Karpas-422 (cell line): Measurements from ENCODE around the gene PEX19. TPM values are rescaled to one million over a fixed set of nuclear protein-coding genes. Genes with fewer than 3 reads are reported as not detected.

Experiments used
- DNase-seq: peaks from one replicate; pipeline ENCODE4 v3.0.0-alpha.2; 2015
- H2AFZ ChIP-seq: fragments of 200-600 bp; sonication (generic); 2 replicates; pipeline ENCODE4 v1.6.1; 2014; ENCODE audit warnings: antibody characterized with exemption, low read length, mixed read lengths
- H3K27ac ChIP-seq: fragments of 200-600 bp; sonication (generic); 2 replicates; pipeline ENCODE4 v1.5.1; 2014; ENCODE audit warnings: mild to moderate bottlenecking, low read length, moderate library complexity
- H3K27me3 ChIP-seq: fragments of 200-600 bp; sonication (generic); 2 replicates; pipeline ENCODE4 v1.6.1; 2014; ENCODE audit warnings: low read length, mixed read lengths
- H3K36me3 ChIP-seq: fragments of 200-600 bp; sonication (generic); 2 replicates; pipeline ENCODE4 v1.6.1; 2014; ENCODE audit warnings: low read length, mixed read lengths; ENCODE audit not compliant: insufficient read depth
- H3K4me1 ChIP-seq: fragments of 200-600 bp; sonication (generic); 2 replicates; pipeline ENCODE4 v1.6.1; 2014; ENCODE audit warnings: mild to moderate bottlenecking, low read length, mixed read lengths
- H3K4me2 ChIP-seq: fragments of 200-600 bp; sonication (generic); 2 replicates; pipeline ENCODE4 v1.6.1; 2014; ENCODE audit warnings: low read length, low read depth, mild to moderate bottlenecking; ENCODE audit not compliant: poor library complexity, severe bottlenecking
- H3K4me3 ChIP-seq: fragments of 200-600 bp; sonication (generic); 2 replicates; pipeline ENCODE4 v1.5.1; 2014; ENCODE audit warnings: mild to moderate bottlenecking, antibody characterized with exemption, low read length, mixed read lengths
- H3K79me2 ChIP-seq: fragments of 200-600 bp; sonication (generic); 2 replicates; pipeline ENCODE4 v1.6.1; 2014; ENCODE audit warnings: mild to moderate bottlenecking, low read length, mixed read lengths
- H3K9ac ChIP-seq: fragments of 200-600 bp; sonication (generic); 2 replicates; pipeline ENCODE4 v1.6.0; 2014; ENCODE audit warnings: low read length
- H3K9me2 ChIP-seq: fragments of 200-600 bp; sonication (generic), shearing (Covaris generic); replicated peaks from 2 replicates; pipeline ENCODE4 v1.6.0; 2014; ENCODE audit warnings: mild to moderate bottlenecking, low read length, moderate library complexity; ENCODE audit not compliant: insufficient read depth
- H3K9me3 ChIP-seq: fragments of 300-700, 200-600 bp; sonication (generic); 2 replicates; pipeline ENCODE4 v1.6.1; 2014; ENCODE audit warnings: low read length, mixed read lengths
- H4K20me1 ChIP-seq: fragments of 200-600 bp; sonication (generic); 2 replicates; pipeline ENCODE4 v1.6.1; 2014; ENCODE audit warnings: mild to moderate bottlenecking, antibody characterized with exemption, low read length, low read depth; ENCODE audit not compliant: insufficient read depth
- total RNA-seq: library from RNA; depleted of rRNA; stranded (reverse); fragments of >200 nt; shearing (Covaris generic); gene quantifications from 2 replicates; pipeline ENCODE4 v1.2.3, GENCODE V29; 2014; ENCODE audit warnings: low replicate concordance

The PEX19 gene
- total RNA-seq, 1 experiment from 2014 or later: 29.3 TPM

GRCh38 chr1:160309571-160309970 is 24.6 kb upstream of the PEX19 start:
- Histone ChIP-seq H3K36me3 (peaks cover 76% of the 10 kb centered on the region), H3K4me2 (no peak overlapping the region)

GRCh38 chr1:160309185-160309557 is 24.2 kb upstream of the PEX19 start:
- no peaks in the 10 kb centered on the region for H3K4me1 ChIP-seq
- H3K9me2 ChIP-seq: no peaks in the 10 kb centered on the region

More at GRCh38 chr1:160309571-160309970, 24.6 kb upstream of the PEX19 start:
- no peaks in the 10 kb centered on the region for H3K27me3 ChIP-seq
- no peaks in the 10 kb centered on the region for H4K20me1 ChIP-seq
- no peaks in the 10 kb centered on the region; the same call in 1 of the 2 replicates for H3K79me2 ChIP-seq
- H3K9me2 ChIP-seq: no peaks in the 10 kb centered on the region
- no peak overlapping the region for H3K4me3 ChIP-seq
- H3K9me3 ChIP-seq: no peaks in the 10 kb centered on the region
- no peak overlapping the region for H2AFZ ChIP-seq
- H3K4me1 ChIP-seq: no peaks in the 10 kb centered on the region
- no peak for DNase-seq
- no peak overlapping the region for H3K9ac ChIP-seq
- no peak overlapping the region for H3K27ac ChIP-seq

DNA sequence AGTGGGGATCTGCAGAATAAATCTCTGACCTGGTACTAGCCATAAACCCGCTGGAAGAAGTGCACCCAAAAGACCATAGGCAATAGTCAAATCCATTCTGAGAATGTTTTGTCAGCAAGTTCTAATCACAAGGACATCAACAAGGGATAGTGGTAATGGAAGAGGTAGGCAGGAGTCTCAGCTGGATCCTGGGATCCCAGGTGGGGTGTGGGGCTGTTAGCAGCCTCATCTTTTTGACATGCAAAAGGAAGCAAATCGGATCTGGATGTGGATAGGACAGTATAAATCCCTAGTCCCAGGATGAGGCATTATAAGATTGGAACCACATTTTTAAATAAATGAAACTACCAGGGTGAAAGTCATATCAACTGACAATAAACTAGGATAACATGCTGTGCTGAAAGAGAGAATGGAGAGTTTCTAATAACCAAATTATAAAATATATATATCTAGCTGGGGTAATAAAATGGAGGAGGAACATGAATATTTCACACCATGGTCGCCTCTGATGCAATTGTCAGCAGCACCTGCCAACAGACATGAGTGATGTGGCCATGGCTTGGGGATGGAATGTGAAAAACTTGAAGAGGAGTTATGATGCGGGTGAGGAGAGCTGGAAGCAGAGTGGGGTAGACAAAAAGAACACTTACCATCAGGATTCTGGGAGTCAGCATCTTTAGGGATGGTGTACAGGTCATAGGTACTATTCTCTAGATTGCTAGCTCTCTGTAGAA is 23.7 kb upstream of the PEX19 start:
- Histone ChIP-seq H3K9ac (no peak overlapping the region), H3K27me3 (no peaks in the 10 kb centered on the region), H3K27ac (no peak overlapping the region)

More at GRCh38 chr1:160309185-160309557, 24.2 kb upstream of the PEX19 start:
- Histone ChIP-seq H3K27ac (no peak overlapping the region), H3K27me3 (no peaks in the 10 kb centered on the region), H3K79me2 (no peaks in the 10 kb centered on the region; the same call in 1 of the 2 replicates), H2AFZ (no peak overlapping the region), H4K20me1 (no peaks in the 10 kb centered on the region), H3K36me3 (peaks cover 75% of the 10 kb centered on the region), H3K9me3 (no peaks in the 10 kb centered on the region), H3K4me3 (no peak overlapping the region), H3K4me2 (no peak overlapping the region), H3K9ac (no peak overlapping the region)
- no peak for DNase-seq

GRCh38 chr1:160307118-160307791 is 22.3 kb upstream of the PEX19 start:
- no peaks in the 10 kb centered on the region for H3K9me2 ChIP-seq
- no peaks in the 10 kb centered on the region for H3K4me1 ChIP-seq
- no peak for DNase-seq
- H3K79me2 ChIP-seq: no peaks in the 10 kb centered on the region; the same call in 1 of the 2 replicates
- no peak overlapping the region for H3K9ac ChIP-seq
- H3K27ac ChIP-seq: no peak overlapping the region
- H3K4me2 ChIP-seq: no peak overlapping the region
- H2AFZ ChIP-seq: no peak overlapping the region
- H3K27me3 ChIP-seq: no peaks in the 10 kb centered on the region
- H3K9me3 ChIP-seq: no peaks in the 10 kb centered on the region
- peaks cover 66% of the 10 kb centered on the region for H3K36me3 ChIP-seq
- H4K20me1 ChIP-seq: no peaks in the 10 kb centered on the region
- H3K4me3 ChIP-seq: no peak overlapping the region

More for the DNA sequence above, 23.7 kb upstream of the PEX19 start:
- Histone ChIP-seq H3K9me2 (no peaks in the 10 kb centered on the region), H3K4me1 (no peaks in the 10 kb centered on the region), H3K4me2 (no peak overlapping the region), H3K36me3 (peaks cover 70% of the 10 kb centered on the region), H4K20me1 (no peaks in the 10 kb centered on the region), H3K4me3 (no peak overlapping the region), H3K79me2 (no peaks in the 10 kb centered on the region; the same call in 1 of the 2 replicates), H3K9me3 (no peaks in the 10 kb centered on the region), H2AFZ (no peak overlapping the region)
- no peak for DNase-seq

DNA sequence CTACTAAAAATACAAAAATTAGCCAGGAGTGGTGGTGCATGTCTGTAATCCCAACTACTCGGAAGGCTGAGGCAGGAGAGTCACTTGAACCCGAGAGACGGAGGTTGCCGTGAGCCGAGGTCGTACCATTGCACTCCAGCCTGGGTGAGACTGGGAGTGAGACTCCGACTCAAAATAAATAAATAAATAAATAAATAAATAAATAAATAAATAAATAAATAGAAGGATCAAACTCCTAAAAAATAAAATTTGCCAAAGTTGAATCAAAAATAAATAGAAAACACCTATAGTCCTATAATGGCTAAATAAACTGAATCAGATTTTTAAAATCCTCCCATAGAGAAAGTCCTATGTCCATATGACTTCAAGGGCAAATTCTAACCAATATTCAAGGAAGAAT is 15.2 kb upstream of the PEX19 start:
- Histone ChIP-seq H3K9me3 (no peaks in the 10 kb centered on the region), H3K27ac (no peak overlapping the region), H3K27me3 (no peaks in the 10 kb centered on the region), H3K79me2 (peaks cover 9% of the 10 kb centered on the region), H3K36me3 (peaks cover 51% of the 10 kb centered on the region), H3K4me1 (peaks cover 7% of the 10 kb centered on the region), H2AFZ (no peak overlapping the region), H3K4me2 (no peak overlapping the region), H3K9ac (no peak overlapping the region), H4K20me1 (no peaks in the 10 kb centered on the region), H3K9me2 (no peaks in the 10 kb centered on the region), H3K4me3 (no peak overlapping the region)
- DNase-seq: no peak

DNA sequence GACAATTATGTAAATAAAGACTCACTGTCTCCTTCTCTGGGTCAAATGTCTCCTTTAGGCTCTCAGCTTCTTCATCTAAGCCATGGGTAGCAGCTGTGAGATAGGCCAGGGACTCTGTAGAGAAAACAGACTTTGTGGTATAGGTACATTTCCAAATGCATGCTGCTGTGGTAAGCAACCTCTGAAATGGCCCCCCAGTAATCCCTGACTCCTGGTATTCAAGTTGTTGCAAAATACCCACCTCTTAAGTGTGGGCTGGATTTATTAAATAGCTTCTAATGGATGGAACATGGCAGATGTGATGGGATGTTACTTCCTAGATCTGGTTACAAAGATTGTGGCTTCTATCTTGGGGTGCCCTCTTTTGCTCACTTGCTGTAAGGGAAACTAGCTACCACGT is 11.1 kb upstream of the PEX19 start:
- H3K27ac ChIP-seq: no peak overlapping the region
- peaks cover 7% of the 10 kb centered on the region for H3K4me1 ChIP-seq
- H3K4me3 ChIP-seq: no peak overlapping the region
- H3K9me3 ChIP-seq: no peaks in the 10 kb centered on the region
- peaks cover 60% of the 10 kb centered on the region for H3K36me3 ChIP-seq
- no peak for DNase-seq
- no peak overlapping the region for H2AFZ ChIP-seq
- no peak overlapping the region for H3K9ac ChIP-seq
- H4K20me1 ChIP-seq: no peaks in the 10 kb centered on the region
- no peaks in the 10 kb centered on the region for H3K9me2 ChIP-seq
- H3K27me3 ChIP-seq: no peaks in the 10 kb centered on the region
- peaks cover 9% of the 10 kb centered on the region for H3K79me2 ChIP-seq
- no peak overlapping the region for H3K4me2 ChIP-seq

DNA sequence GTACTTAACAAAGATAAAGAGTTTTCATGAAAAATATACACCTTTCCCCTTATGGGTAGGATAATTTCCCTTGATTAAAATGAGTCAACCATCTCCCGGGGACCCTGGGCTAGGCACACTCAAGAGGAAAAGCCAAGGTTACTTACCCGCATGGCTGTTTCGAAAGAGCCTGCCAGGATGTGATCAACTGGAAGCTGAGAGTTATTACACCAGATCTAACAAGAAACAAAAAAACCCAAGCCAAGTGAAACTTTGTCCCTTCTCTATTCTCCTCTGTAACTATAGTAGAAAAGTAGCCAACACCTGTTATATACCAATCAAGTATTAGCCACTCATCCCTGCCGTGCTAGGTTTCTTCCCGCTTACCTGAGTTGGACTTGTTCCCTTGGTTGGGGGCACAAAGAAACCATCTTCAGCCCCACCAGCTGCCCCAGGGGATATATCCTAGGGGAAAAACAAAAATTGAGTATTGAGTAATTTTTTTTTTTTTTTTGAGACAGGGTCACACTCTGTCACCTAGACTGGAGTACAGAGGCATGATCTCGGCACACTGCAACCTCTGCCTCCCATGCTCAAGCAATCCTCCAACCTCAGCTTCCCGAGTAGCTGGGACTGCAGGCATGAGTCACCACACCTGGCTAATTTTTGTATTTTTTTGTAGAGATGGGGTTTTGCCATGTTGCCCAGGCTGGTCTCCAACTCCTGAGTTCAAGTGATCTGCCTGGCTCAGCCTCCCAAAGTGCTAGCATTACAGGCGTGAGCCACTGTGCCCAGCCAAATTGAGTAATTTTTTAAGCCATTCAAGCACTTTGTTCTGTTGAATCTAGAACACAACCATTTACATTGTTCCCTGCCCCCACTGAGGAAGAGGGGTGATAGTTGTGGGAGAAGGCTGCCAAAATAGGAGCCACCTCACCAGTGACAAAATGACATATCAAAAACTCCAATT is 8.4 kb upstream of the PEX19 start:
- no peaks in the 10 kb centered on the region for H3K9me3 ChIP-seq
- no peak overlapping the region for H3K4me3 ChIP-seq
- no peaks in the 10 kb centered on the region for H3K79me2 ChIP-seq
- H3K27me3 ChIP-seq: no peaks in the 10 kb centered on the region
- H3K4me1 ChIP-seq: peaks cover 7% of the 10 kb centered on the region
- H3K9me2 ChIP-seq: no peaks in the 10 kb centered on the region
- peaks cover 67% of the 10 kb centered on the region for H3K36me3 ChIP-seq
- H3K27ac ChIP-seq: no peak overlapping the region
- no peak overlapping the region for H2AFZ ChIP-seq
- H3K4me2 ChIP-seq: no peak overlapping the region
- no peaks in the 10 kb centered on the region for H4K20me1 ChIP-seq
- DNase-seq: no peak
- H3K9ac ChIP-seq: no peak overlapping the region
